GM21515 (cell line): ENCODE measurements around the gene FANCE.
A peak's percentile ranks its signal among the peaks of the same experiment; 100 is the strongest.

ENCODE experiments used
- ATAC-seq: cut with Tn5 transposase; IDR thresholded peaks from one replicate; pipeline ENCODE4 v1.9.1; 2021; ENCODE audit not compliant: unreplicated experiment

The FANCE gene

GRCh38 chr6:35468181-35468979, 16.2 kb downstream of the FANCE start, which contains the start of gene RPL10A:
RPL10A (plus strand) TSS chr6:35468401; CDS start chr6:35468435, 34 bp downstream.
- ATAC-seq = peak; percentile 85

GRCh38 chr6:35468980-35469750, 17.0 kb downstream of the FANCE start:
- no peak for ATAC-seq

DNA sequence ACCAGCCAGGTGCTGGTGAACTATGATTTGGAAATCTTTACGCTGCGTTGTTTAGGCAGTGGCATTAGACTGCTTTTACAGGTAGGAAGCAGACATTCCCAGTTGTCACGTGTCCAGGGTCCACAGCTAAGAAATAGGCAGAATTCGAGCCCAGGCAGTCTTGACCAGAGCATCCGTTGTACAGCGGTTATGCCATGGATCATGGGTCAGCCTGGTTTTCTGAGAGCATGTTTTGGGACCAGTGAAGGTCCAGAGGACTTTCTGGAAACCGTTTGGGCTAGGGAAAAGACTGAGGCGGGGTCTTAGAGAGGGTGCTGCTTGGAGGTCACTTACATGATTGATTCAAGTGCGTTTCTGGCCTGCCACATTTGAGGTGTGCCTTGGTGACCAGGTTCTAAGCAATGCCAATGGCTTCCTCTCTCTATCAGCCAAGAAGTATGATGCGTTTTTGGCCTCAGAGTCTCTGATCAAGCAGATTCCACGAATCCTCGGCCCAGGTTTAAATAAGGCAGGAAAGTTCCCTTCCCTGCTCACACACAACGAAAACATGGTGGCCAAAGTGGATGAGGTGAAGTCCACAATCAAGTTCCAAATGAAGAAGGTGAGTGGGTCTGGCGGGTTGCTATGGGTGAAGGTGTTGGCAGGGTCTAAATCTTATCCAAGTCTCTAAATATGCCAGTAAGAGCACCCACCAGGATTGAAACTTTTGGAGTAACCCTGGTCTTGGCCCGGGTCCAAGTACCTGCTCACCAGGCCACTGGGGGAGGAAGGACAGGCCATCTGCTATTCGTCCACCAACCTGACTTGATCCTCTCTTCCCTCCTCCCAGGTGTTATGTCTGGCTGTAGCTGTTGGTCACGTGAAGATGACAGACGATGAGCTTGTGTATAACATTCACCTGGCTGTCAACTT, 17.9 kb downstream of the FANCE start:
- no peak for ATAC-seq

- ATAC-seq = no peak
These were observed 18.6 kb downstream of the FANCE start for GRCh38 chr6:35470663-35471120.

DNA sequence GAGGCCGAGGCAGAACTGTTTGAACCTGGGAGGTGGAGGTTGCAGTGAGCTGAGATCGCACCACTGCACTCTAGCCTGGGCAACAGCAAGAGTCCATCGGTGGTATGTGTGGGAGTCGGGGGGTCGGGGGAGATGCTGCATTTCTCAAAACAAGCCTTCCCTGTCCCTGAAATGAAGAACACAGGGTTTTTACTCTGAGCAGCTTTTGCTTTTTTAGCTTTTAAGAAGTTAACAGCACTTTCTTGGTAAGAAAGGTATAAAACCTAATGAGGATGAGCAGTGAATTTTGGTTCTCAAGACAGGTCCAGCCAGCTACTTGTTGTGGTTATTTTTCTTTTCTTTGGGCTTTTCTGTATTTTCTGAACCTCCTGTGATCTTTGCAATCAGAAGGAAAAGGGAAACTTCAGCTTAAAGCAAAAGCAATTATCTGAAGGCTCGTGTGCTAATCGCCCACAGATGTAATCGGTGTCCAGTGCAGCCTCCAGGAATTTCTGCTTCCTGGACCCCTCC, 19.8 kb downstream of the FANCE start:
- no peak for ATAC-seq

DNA sequence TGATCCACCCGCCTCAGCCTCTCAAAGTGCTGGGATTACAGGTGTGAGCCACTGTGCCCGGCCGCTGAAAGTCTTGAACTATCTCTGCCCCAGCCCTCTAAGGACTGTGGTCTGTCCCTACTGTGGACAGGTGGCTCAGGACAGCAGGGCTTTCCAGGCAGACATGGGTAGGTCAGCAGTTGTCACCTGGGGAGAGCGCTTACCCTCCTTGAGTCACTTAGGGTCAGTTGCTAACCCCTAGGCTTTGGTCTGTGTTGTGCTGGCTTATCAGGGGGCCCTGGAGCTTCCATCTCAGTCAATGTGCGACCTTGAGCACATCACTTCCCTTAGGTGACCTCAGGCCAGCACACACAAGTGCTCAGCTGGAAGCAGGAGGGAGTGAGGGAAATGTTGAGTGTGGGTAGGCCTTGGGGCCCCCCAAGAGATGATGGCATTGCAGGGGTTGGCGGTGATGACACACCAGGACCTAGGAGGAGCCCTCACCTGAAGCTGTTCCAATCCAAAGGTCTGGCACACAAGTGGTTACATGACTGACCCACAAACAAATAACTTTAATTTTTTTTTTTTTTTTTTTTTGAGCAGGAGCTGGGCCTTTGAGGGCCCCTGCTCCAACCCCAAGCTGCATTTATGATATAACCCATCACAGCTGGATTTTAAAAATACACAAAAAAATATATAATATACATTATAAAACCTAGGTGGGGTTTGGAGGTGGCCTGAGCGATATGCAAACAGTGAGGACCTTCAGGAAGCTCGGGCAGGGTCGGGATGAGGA, 21.1 kb downstream of the FANCE start:
- ATAC-seq = no peak

- no peak for ATAC-seq
These were observed 21.7 kb downstream of the FANCE start for GRCh38 chr6:35473850-35474130.

- no peak for ATAC-seq
These were observed 22.2 kb downstream of the FANCE start for GRCh38 chr6:35474131-35474941.

DNA sequence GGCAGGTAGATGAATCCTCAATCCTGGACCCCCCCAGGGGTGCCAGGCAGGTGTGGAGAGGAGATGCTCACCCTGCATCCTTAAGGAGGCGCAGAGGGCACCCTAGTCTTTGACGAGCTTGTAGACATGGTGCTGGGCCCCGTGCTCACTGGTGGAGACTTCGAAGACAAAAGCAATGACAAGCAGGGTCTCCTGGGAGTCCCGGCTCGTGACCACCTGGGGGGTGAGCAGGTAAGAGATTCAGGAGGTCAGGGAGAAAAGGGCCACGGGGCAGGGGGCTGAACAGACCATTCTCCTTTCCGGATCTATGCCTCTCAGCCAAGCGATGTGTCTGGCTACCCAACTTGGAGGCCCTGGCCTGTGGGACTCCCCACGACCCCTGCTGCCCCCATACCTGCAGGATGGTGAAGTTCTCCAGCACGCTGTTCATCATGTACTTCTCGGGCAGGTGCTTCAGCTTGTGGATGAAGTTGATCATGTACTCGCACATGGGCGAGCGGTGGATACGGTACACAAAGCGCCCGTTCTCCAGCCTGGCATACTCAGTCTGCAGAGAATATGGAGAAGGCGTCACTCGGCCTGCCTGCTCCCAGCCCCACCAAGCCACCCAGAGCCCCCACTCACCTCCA, 22.9 kb downstream of the FANCE start:
- no peak for ATAC-seq

- no peak for ATAC-seq
These were observed 23.4 kb downstream of the FANCE start for GRCh38 chr6:35475573-35475972.

- no peak for ATAC-seq
These were observed 23.9 kb downstream of the FANCE start for GRCh38 chr6:35476004-35476403.

- ATAC-seq = no peak
These were observed 24.9 kb downstream of the FANCE start for GRCh38 chr6:35477028-35477427.

- ATAC-seq = no peak
These were observed 25.5 kb downstream of the FANCE start for GRCh38 chr6:35477551-35478179.

- no peak for ATAC-seq
These were observed 26.1 kb downstream of the FANCE start for GRCh38 chr6:35478259-35478658.

DNA sequence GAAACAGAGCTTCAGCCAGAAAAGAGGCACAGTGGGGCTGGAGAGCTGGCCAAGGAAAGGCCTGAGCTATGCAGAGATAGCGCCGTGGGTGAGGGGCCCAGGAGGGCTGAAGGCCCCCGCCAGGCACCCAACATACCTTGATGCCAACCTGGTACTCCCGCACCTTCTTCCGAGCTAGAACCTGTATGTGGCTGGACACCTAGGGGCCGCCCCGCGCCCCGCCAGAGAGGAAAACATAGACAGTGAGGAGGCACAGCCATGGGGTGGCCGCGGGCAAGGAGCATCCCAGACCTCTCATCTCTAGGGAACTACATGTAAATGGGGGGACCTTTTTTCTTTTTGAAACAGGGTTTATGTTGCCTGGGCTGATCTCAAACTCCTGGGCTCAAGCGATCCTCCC, 28.0 kb downstream of the FANCE start:
- ATAC-seq = no peak

GRCh38 chr6:35481226-35481625, 29.1 kb downstream of the FANCE start:
- no peak for ATAC-seq

DNA sequence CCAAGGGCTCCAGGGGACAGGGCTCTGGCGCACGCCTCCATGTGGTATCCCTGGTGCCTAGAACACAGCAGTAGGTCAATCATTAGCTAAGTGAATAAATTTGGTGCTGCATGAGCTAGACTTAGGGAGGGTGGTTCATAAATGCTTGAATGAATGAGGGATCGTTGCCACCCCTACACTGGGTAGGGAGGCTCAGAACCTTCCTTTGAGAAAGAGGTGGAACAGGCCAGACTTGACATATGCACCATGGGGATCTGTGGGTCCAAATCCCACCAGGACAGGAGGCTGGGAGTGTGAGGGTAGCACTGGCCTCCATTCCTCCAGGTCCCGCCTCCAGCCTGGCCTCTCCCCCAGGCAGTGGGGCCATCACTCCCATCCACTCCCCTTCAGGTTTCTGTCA, 30.9 kb downstream of the FANCE start:
- no peak for ATAC-seq

- no peak for ATAC-seq
These were observed 31.4 kb downstream of the FANCE start for GRCh38 chr6:35483490-35483889.
